ENCODE results near the gene CSN2.
"Not testable (repeated sequence)": the region's sequence is repeated elsewhere in the genome, so short reads cannot be mapped to it uniquely, and the experiment has no call there.

Gene CSN2

GRCh38 chr4:69965628-69966027 lies at the start of gene CSN2:
Gene CSN2, minus strand, starts transcription at chr4:69965728. Its CDS starts 4,733 bp downstream, at chr4:69960995.
- DNase-seq = no peak

- no peak for DNase-seq
Measured at GRCh38 chr4:70008771-70009170, 43.2 kb upstream of the CSN2 start.

- DNase-seq = no peak
Measured at GRCh38 chr4:70002507-70002906, 37.0 kb upstream of the CSN2 start.

- no peak for DNase-seq
Measured at GRCh38 chr4:70000711-70001110, 35.2 kb upstream of the CSN2 start.

- no peak for DNase-seq
Measured at GRCh38 chr4:69999420-69999819, 33.9 kb upstream of the CSN2 start.

- no peak for DNase-seq
Measured at GRCh38 chr4:69995526-69996016, 30.0 kb upstream of the CSN2 start, which contains the start of gene STATH. Gene STATH, plus strand, starts transcription at chr4:69995966. Its CDS starts 2,472 bp downstream, at chr4:69998438.

GRCh38 chr4:69994782-69995181 lies 29.3 kb upstream of the CSN2 start:
- no peak for DNase-seq

GRCh38 chr4:69991016-69991415 lies 25.5 kb upstream of the CSN2 start:
- DNase-seq = no peak

- no peak for DNase-seq
Measured at GRCh38 chr4:69986663-69987062, 21.1 kb upstream of the CSN2 start.

- DNase-seq = no peak
Measured at GRCh38 chr4:69984030-69984443, 18.5 kb upstream of the CSN2 start.

GRCh38 chr4:69977582-69977981 lies 12.1 kb upstream of the CSN2 start:
- DNase-seq = no peak

GRCh38 chr4:69974631-69975030 lies 9.1 kb upstream of the CSN2 start:
- no peak for DNase-seq

GRCh38 chr4:69970071-69970470 lies 4.5 kb upstream of the CSN2 start:
- no peak for DNase-seq

- no peak for DNase-seq
Measured at GRCh38 chr4:69957209-69957608, 8.3 kb downstream of the CSN2 start.

GRCh38 chr4:69951602-69952001 lies 13.9 kb downstream of the CSN2 start:
- DNase-seq = no peak

GRCh38 chr4:69936566-69936965 lies 29.0 kb downstream of the CSN2 start:
- no peak for DNase-seq

- DNase-seq = no peak
Measured at GRCh38 chr4:69934150-69934549, 31.4 kb downstream of the CSN2 start.

- no peak for DNase-seq
Measured at GRCh38 chr4:69930768-69931167, 34.8 kb downstream of the CSN2 start, which contains the start of gene CSN1S1. Gene CSN1S1, plus strand, starts transcription at chr4:69931068. Its CDS starts 1,488 bp downstream, at chr4:69932556.

- not testable (repeated sequence) for DNase-seq
Measured at GRCh38 chr4:69923782-69924410, 41.6 kb downstream of the CSN2 start.

GRCh38 chr4:69920874-69921273 lies 44.7 kb downstream of the CSN2 start:
- DNase-seq = no peak

GRCh38 chr4:69910016-69910782 lies 55.3 kb downstream of the CSN2 start:
- DNase-seq = no peak

GRCh38 chr4:69909195-69909594 lies 56.3 kb downstream of the CSN2 start:
- DNase-seq = no peak

- DNase-seq = no peak
Measured at GRCh38 chr4:69907151-69907550, 58.4 kb downstream of the CSN2 start.
